ENCODE measurements around the gene LDB3.
A peak's percentile ranks its signal among the peaks of the same experiment; 100 is the strongest.

The LDB3 gene

GRCh38 chr10:86753638-86754434 lies 85.5 kb downstream of the LDB3 start:
- DNase-seq: peak in 1 of 10 donors; percentile 68
- intact Hi-C loops (cut with DNase I): loop anchor here (2.0 kb wide), 1 partner anchor 341 kb away; the partner anchor contains the start of genes GLUD1 and SHLD2

- DNase-seq: no peak
These were observed 87.1 kb downstream of the LDB3 start for GRCh38 chr10:86755454-86755739.

GRCh38 chr10:86755740-86756510 lies 87.6 kb downstream of the LDB3 start:
- intact Hi-C loops (cut with DNase I): loop anchor here (1.0 to 5.0 kb wide), 3 partner anchors 45 to 339 kb away; partner anchors contain the start of genes GLUD1 and SHLD2

More at GRCh38 chr10:86755454-86755739, 87.1 kb downstream of the LDB3 start:
- intact Hi-C loops (cut with DNase I): loop anchor here (2.0 to 5.0 kb wide), 2 partner anchors 142 to 339 kb away; partner anchors contain the start of genes GLUD1 and SHLD2

GRCh38 chr10:86756511-86757112 lies 88.3 kb downstream of the LDB3 start, which contains the start of gene BMPR1A:
Gene BMPR1A (plus strand): TSS chr10:86756619. CDS start chr10:86876019, 119,400 bp downstream.
- DNase-seq: no peak
- intact Hi-C loops (cut with DNase I): loop anchor here (1.0 to 5.0 kb wide), 2 partner anchors 45 to 141 kb away; no protein-coding TSS in a partner anchor

More at GRCh38 chr10:86755740-86756510, 87.6 kb downstream of the LDB3 start:
- peak; percentile 83 to 98 (median 88) for DNase-seq

GRCh38 chr10:86757113-86757972 lies 89.0 kb downstream of the LDB3 start:
- intact Hi-C loops (cut with DNase I): loop anchor here (5.0 kb wide), 1 partner anchor 140 kb away; no protein-coding TSS in a partner anchor
- DNase-seq: peak in 8 of 10 donors; percentile 16 to 83 (median 20)

GRCh38 chr10:86758189-86759072 lies 90.1 kb downstream of the LDB3 start:
- DNase-seq: no peak
- intact Hi-C loops (cut with DNase I): loop anchor here (5.0 kb wide), 1 partner anchor 139 kb away; no protein-coding TSS in a partner anchor

- intact Hi-C loops (cut with DNase I): loop anchor here (5.0 kb wide), 1 partner anchor 138 kb away; no protein-coding TSS in a partner anchor
These were observed 90.9 kb downstream of the LDB3 start for GRCh38 chr10:86759073-86759672.

GRCh38 chr10:86763404-86763803 lies 95.1 kb downstream of the LDB3 start:
- no peak for DNase-seq
- intact Hi-C loops (cut with DNase I): no loop called here

More at GRCh38 chr10:86759073-86759672, 90.9 kb downstream of the LDB3 start:
- DNase-seq: no peak

- no peak for DNase-seq
- intact Hi-C loops (cut with DNase I): no loop called here
These were observed 97.2 kb downstream of the LDB3 start for GRCh38 chr10:86765548-86765947.

GRCh38 chr10:86768412-86769062 lies 100.2 kb downstream of the LDB3 start:
- intact Hi-C loops (cut with DNase I): no loop called here
- no peak for DNase-seq

GRCh38 chr10:86769991-86770390 lies 101.7 kb downstream of the LDB3 start:
- intact Hi-C loops (cut with DNase I): no loop called here
- DNase-seq: peak in 1 of 10 donors; percentile 66

- intact Hi-C loops (cut with DNase I): no loop called here
- DNase-seq: no peak
These were observed 102.2 kb downstream of the LDB3 start for GRCh38 chr10:86770412-86770960.

- DNase-seq: no peak
These were observed 105.2 kb downstream of the LDB3 start for GRCh38 chr10:86773498-86773897.

GRCh38 chr10:86775056-86775869 lies 107.0 kb downstream of the LDB3 start:
- intact Hi-C loops (cut with DNase I): no loop called here
- no peak for DNase-seq

More at GRCh38 chr10:86773498-86773897, 105.2 kb downstream of the LDB3 start:
- intact Hi-C loops (cut with DNase I): no loop called here

- DNase-seq: no peak
- intact Hi-C loops (cut with DNase I): no loop called here
These were observed 107.5 kb downstream of the LDB3 start for GRCh38 chr10:86775870-86776180.

- intact Hi-C loops (cut with DNase I): no loop called here
- DNase-seq: no peak
These were observed 111.1 kb downstream of the LDB3 start for GRCh38 chr10:86779220-86780017.

Measured in posterior cingulate gyrus (tissue), 11 donors.